GM23338 (cell line): ENCODE measurements around the gene SNAPC4. TPM values are rescaled to one million over a fixed set of nuclear protein-coding genes. Genes with fewer than 3 reads are reported as not detected.

Source experiments
- ATAC-seq: fragments of 200-7000 bp; cut with Tn5 transposase; 3 replicates; pipeline ENCODE4 v1.9.1; 2020
- DNase-seq: peaks from one replicate; pipeline ENCODE4 v3.0.0-alpha.2; 2015; ENCODE audit warnings: low spot score
- H2AFZ ChIP-seq: fragments of 200-600 bp; sonication (generic); 2 replicates; pipeline ENCODE4 v1.8.0; 2016; ENCODE audit warnings: antibody characterized with exemption, mild to moderate bottlenecking, moderate library complexity
- H3F3A ChIP-seq: fragments of 200-600 bp; sonication (generic); replicated peaks from 2 replicates; pipeline ENCODE4 v1.8.0; 2017; ENCODE audit warnings: antibody characterized with exemption, mixed run types, low read depth
- H3K27ac ChIP-seq: fragments of 200-600 bp; sonication (generic); 2 replicates; pipeline ENCODE4 v1.6.1; 2016; ENCODE audit warnings: low read depth
- H3K27me3 ChIP-seq: fragments of 200-600 bp; sonication (generic); 2 replicates; pipeline ENCODE4 v1.8.0; 2016; ENCODE audit warnings: mild to moderate bottlenecking, mixed run types, moderate library complexity; ENCODE audit not compliant: insufficient read depth
- H3K36me3 ChIP-seq: fragments of 200-600 bp; sonication (generic); 2 replicates; pipeline ENCODE4 v1.8.0; 2016; ENCODE audit warnings: mild to moderate bottlenecking; ENCODE audit not compliant: insufficient read depth
- H3K4me1 ChIP-seq: fragments of 200-600 bp; sonication (generic); 2 replicates; pipeline ENCODE4 v1.8.0; 2016; ENCODE audit warnings: mild to moderate bottlenecking, moderate library complexity; ENCODE audit not compliant: insufficient read depth
- H3K4me2 ChIP-seq: fragments of 200-600 bp; sonication (generic); 2 replicates; pipeline ENCODE4 v1.7.1; 2017; ENCODE audit warnings: mixed run types
- H3K4me3 ChIP-seq: fragments of 200-600 bp; sonication (generic); 2 replicates; pipeline ENCODE4 v1.6.1; 2016; ENCODE audit warnings: mixed run types
- H3K79me2 ChIP-seq: fragments of 200-600 bp; sonication (generic); replicated peaks from 2 replicates; pipeline ENCODE4 v1.8.0; 2017; ENCODE audit warnings: mild to moderate bottlenecking; ENCODE audit not compliant: insufficient read depth
- H3K9me2 ChIP-seq: fragments of 200-600 bp; sonication (generic); 2 replicates; pipeline ENCODE4 v1.8.0; 2017; ENCODE audit not compliant: insufficient read depth
- H4K20me1 ChIP-seq: fragments of 200-600 bp; sonication (generic); replicated peaks from 2 replicates; pipeline ENCODE4 v1.8.0; 2017; ENCODE audit warnings: mild to moderate bottlenecking; ENCODE audit not compliant: insufficient read depth
- H3K27ac Mint-ChIP-seq: 2 replicates; pipeline ENCODE4 v1.8.0; 2020; ENCODE audit warnings: inconsistent platforms, mild to moderate bottlenecking, moderate library complexity, mixed read lengths
- H3K27me3 Mint-ChIP-seq: 3 replicates; pipeline ENCODE4 v1.8.0; 2022; ENCODE audit warnings: low read depth, mild to moderate bottlenecking, moderate library complexity, mixed read lengths, inconsistent platforms; ENCODE audit not compliant: insufficient read depth, poor library complexity
- H3K36me3 Mint-ChIP-seq: 3 replicates; pipeline ENCODE4 v1.8.0; 2021; ENCODE audit warnings: low read depth, mild to moderate bottlenecking, inconsistent platforms, moderate library complexity, mixed read lengths
- H3K4me1 Mint-ChIP-seq: 3 replicates; pipeline ENCODE4 v1.8.0; 2020; ENCODE audit warnings: mild to moderate bottlenecking, inconsistent platforms, mixed read lengths
- H3K4me3 Mint-ChIP-seq: 3 replicates; pipeline ENCODE4 v1.8.0; 2021; ENCODE audit warnings: moderate library complexity, mild to moderate bottlenecking, inconsistent platforms, mixed read lengths
- H3K9me3 Mint-ChIP-seq: 3 replicates; pipeline ENCODE4 v1.8.0; 2020; ENCODE audit warnings: moderate library complexity, mild to moderate bottlenecking, inconsistent platforms, mixed read lengths
- EZH2 ChIP-seq: fragments of 200-600 bp; sonication (generic); IDR thresholded peaks from one replicate; pipeline ENCODE4 v1.8.0; 2017; ENCODE audit warnings: antibody characterized with exemption, mild to moderate bottlenecking, low read depth; ENCODE audit not compliant: unreplicated experiment
- EZH2phosphoT487 ChIP-seq: fragments of 200-600 bp; sonication (generic); IDR thresholded peaks from one replicate; pipeline ENCODE4 v1.8.1; 2018; ENCODE audit warnings: antibody characterized with exemption; ENCODE audit not compliant: unreplicated experiment
- JUNB ChIP-seq: IDR thresholded peaks from one replicate; pipeline ENCODE4 v1.6.1; 2016; ENCODE audit warnings: antibody characterized with exemption; ENCODE audit not compliant: unreplicated experiment
- NANOG ChIP-seq: IDR thresholded peaks from 2 replicates; pipeline ENCODE4 v1.6.1; 2016; ENCODE audit warnings: antibody characterized with exemption, borderline replicate concordance
- POLR2AphosphoS5 ChIP-seq: IDR thresholded peaks from 2 replicates; pipeline ENCODE4 v1.6.1; 2016; ENCODE audit warnings: antibody characterized with exemption, low read depth
- STAT1 ChIP-seq: IDR thresholded peaks from one replicate; pipeline ENCODE4 v1.6.1; 2016; ENCODE audit warnings: antibody characterized with exemption; ENCODE audit not compliant: unreplicated experiment
- ZNF114 ChIP-seq: fragments of 250-450 bp; sonication (Bioruptor Pico); IDR thresholded peaks from 2 replicates; pipeline ENCODE4 v1.5.0; 2020; ENCODE audit warnings: mild to moderate bottlenecking, moderate library complexity
- polyA plus RNA-seq: library from polyadenylated mRNA; unstranded; fragments of >200 nt; fragmentation: Nextera tagmentation; extraction: Ambion mirVana; gene quantifications from 2 replicates; pipeline ENCODE4 v1.2.1, GENCODE V29; 2016
- total RNA-seq: library from RNA; depleted of rRNA; stranded (reverse); fragments of >200 nt; shearing (Covaris generic); gene quantifications from 2 replicates; pipeline ENCODE4 v1.2.3, GENCODE V29; 2014
- TF ChIP-seq, protein P1 (sequence below): IDR thresholded peaks from 2 replicates; pipeline ENCODE4 v1.6.1; 2016; ENCODE audit warnings: antibody characterized with exemption
- TF ChIP-seq, protein P2 (sequence below), 2 experiments: fragments of 200-600 bp in 1 of 2; sonication (generic) in 1 of 2; conservative IDR thresholded peaks; 2 replicates each; pipeline versions ENCODE4 v1.5.1 to v1.6.1; 2016 to 2017; ENCODE audit warnings: antibody characterized with exemption in 2 of 2, low read depth in 2 of 2, mild to moderate bottlenecking in 2 of 2, moderate library complexity in 1 of 2
- TF ChIP-seq, protein P3 (sequence below): IDR thresholded peaks from one replicate; pipeline ENCODE4 v1.6.1; 2018; ENCODE audit warnings: antibody characterized with exemption; ENCODE audit not compliant: unreplicated experiment

The SNAPC4 gene
- total and polyA plus RNA-seq, 2 experiments from 2014 or later, result 8.8 to 22.7 TPM

DNA sequence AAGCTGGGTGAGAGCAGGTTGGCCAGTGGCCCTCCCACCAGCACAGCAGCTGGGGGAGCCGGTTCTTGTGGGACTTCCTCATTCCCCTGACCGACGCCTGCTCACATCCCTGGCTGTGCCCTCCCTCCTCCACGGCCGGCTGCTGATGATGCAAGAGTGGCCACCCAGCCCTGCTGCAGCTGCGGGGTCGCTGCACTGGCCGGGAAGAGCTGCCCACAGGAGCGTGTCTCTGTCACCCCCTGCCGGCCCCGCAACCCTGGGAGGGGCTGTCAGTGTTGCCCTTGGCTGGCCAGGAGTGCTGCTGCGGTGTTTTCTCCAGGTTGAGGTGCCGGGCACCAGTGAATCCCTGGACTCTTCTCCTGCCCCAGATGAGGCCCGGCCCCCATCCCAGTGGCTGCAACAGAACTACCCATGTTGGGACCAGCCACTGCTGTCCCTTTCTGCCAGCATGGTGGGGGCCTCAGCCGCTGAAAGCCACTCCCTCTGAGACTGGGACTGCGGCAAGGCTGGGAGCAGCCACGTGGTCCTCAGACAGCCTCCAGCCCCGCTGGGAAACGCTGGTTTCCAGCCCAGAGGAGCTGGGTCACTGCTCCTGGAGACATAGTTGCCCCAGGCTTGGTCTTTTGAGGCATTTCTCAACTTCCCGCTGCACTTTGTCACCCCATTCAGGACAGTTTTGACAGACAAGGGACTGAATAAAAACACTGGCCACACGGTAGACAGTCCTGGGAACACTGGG is 27.2 kb downstream of the SNAPC4 start:
- Histone ChIP-seq H3K79me2 (no peaks in the 10 kb centered on the region), H2AFZ (no peak overlapping the region), H4K20me1 (no peaks in the 10 kb centered on the region; the same call in 1 of the 2 replicates), H3F3A (no peaks in the 10 kb centered on the region), H3K4me2 (no peak overlapping the region), H3K27me3 (no peaks in the 10 kb centered on the region), H3K27ac (0 out of 2 replicates have a peak overlapping the region, but pooled peaks have one; percentile 32), H3K36me3 (no peaks in the 10 kb centered on the region), H3K4me3 (no peak overlapping the region), H3K4me1 (no peaks in the 10 kb centered on the region), H3K9me2 (no peaks in the 10 kb centered on the region)
- DNase-seq (no peak), ATAC-seq (peak; percentile 13)
- Mint-ChIP-seq H3K4me3 (no peak overlapping the region), H3K36me3 (peaks cover 6% of the 10 kb centered on the region; the same call in 2 of the 3 replicates), H3K9me3 (no peaks in the 10 kb centered on the region), H3K27me3 (peaks cover 7% of the 10 kb centered on the region), H3K27ac (no peak overlapping the region), H3K4me1 (no peaks in the 10 kb centered on the region)
- TF ChIP-seq JUNB (no peak), NANOG (no peak), ZNF114 (CRISPR knock-in tag) (no peak), EZH2 (no peak)
- TF ChIP-seq, protein P1, sequence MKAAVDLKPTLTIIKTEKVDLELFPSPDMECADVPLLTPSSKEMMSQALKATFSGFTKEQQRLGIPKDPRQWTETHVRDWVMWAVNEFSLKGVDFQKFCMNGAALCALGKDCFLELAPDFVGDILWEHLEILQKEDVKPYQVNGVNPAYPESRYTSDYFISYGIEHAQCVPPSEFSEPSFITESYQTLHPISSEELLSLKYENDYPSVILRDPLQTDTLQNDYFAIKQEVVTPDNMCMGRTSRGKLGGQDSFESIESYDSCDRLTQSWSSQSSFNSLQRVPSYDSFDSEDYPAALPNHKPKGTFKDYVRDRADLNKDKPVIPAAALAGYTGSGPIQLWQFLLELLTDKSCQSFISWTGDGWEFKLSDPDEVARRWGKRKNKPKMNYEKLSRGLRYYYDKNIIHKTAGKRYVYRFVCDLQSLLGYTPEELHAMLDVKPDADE, result no peak

DNA sequence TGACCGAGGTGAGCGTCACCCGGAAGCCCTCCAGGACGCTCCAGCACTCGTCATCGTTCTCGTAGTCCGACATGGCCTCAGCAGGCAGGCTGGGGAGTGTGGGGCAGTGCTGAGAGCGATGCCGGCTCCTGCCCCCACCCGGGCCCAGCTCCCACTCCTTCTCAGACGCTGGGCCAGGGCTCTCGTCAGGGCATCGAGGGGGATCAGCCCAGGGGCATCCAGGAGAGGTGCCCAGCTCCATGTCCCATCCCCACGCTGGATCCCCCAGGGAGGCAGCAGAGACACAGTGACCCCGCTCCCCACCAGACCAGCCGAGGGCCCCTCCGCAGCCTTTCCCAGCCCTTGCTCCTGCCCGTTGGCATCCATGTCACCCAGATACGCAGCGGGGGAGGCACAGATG is 28.0 kb downstream of the SNAPC4 start:
- H3K27ac ChIP-seq, result no peak overlapping the region
- Mint-ChIP-seq H3K36me3 (peaks cover 6% of the 10 kb centered on the region; the same call in 2 of the 3 replicates), H3K9me3 (no peaks in the 10 kb centered on the region), H3K4me1 (no peaks in the 10 kb centered on the region), H3K27me3 (peaks cover 8% of the 10 kb centered on the region), H3K27ac (no peak overlapping the region), H3K4me3 (no peak overlapping the region)
- TF ChIP-seq, protein P1, result no peak
- no peak for TF ChIP-seq NANOG
- no peak for TF ChIP-seq EZH2
- TF ChIP-seq POLR2AphosphoS5, result no peak
- TF ChIP-seq, protein P2, sequence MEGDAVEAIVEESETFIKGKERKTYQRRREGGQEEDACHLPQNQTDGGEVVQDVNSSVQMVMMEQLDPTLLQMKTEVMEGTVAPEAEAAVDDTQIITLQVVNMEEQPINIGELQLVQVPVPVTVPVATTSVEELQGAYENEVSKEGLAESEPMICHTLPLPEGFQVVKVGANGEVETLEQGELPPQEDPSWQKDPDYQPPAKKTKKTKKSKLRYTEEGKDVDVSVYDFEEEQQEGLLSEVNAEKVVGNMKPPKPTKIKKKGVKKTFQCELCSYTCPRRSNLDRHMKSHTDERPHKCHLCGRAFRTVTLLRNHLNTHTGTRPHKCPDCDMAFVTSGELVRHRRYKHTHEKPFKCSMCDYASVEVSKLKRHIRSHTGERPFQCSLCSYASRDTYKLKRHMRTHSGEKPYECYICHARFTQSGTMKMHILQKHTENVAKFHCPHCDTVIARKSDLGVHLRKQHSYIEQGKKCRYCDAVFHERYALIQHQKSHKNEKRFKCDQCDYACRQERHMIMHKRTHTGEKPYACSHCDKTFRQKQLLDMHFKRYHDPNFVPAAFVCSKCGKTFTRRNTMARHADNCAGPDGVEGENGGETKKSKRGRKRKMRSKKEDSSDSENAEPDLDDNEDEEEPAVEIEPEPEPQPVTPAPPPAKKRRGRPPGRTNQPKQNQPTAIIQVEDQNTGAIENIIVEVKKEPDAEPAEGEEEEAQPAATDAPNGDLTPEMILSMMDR (conservative IDR thresholded peaks at IDR 0.05; ENCODE audit: low read depth in 2 of 2), result no peak
- no peak for TF ChIP-seq STAT1
- TF ChIP-seq EZH2phosphoT487, result no peak
- TF ChIP-seq, protein P3, sequence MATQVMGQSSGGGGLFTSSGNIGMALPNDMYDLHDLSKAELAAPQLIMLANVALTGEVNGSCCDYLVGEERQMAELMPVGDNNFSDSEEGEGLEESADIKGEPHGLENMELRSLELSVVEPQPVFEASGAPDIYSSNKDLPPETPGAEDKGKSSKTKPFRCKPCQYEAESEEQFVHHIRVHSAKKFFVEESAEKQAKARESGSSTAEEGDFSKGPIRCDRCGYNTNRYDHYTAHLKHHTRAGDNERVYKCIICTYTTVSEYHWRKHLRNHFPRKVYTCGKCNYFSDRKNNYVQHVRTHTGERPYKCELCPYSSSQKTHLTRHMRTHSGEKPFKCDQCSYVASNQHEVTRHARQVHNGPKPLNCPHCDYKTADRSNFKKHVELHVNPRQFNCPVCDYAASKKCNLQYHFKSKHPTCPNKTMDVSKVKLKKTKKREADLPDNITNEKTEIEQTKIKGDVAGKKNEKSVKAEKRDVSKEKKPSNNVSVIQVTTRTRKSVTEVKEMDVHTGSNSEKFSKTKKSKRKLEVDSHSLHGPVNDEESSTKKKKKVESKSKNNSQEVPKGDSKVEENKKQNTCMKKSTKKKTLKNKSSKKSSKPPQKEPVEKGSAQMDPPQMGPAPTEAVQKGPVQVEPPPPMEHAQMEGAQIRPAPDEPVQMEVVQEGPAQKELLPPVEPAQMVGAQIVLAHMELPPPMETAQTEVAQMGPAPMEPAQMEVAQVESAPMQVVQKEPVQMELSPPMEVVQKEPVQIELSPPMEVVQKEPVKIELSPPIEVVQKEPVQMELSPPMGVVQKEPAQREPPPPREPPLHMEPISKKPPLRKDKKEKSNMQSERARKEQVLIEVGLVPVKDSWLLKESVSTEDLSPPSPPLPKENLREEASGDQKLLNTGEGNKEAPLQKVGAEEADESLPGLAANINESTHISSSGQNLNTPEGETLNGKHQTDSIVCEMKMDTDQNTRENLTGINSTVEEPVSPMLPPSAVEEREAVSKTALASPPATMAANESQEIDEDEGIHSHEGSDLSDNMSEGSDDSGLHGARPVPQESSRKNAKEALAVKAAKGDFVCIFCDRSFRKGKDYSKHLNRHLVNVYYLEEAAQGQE, result no peak
- H4K20me1 ChIP-seq, result no peaks in the 10 kb centered on the region; the same call in 1 of the 2 replicates
- H2AFZ ChIP-seq, result no peak overlapping the region
- no peaks in the 10 kb centered on the region for H3K4me1 ChIP-seq
- ATAC-seq, result no peak
- H3K79me2 ChIP-seq, result no peaks in the 10 kb centered on the region
- no peaks in the 10 kb centered on the region for H3F3A ChIP-seq
- H3K4me2 ChIP-seq, result no peak overlapping the region
- no peaks in the 10 kb centered on the region for H3K9me2 ChIP-seq
- DNase-seq, result no peak
- no peak overlapping the region for H3K4me3 ChIP-seq
- H3K36me3 ChIP-seq, result no peaks in the 10 kb centered on the region
- no peaks in the 10 kb centered on the region for H3K27me3 ChIP-seq
